Psoas muscle (tissue), 8 donors: ENCODE results near the gene WWOX. TPM values are rescaled to one million over a fixed set of nuclear protein-coding genes. Genes with fewer than 3 reads are reported as not detected.

Experiments used
- ATAC-seq, 4 donors: fragments of 200-7000 bp; cut with Tn5 transposase; one replicate each; pipeline ENCODE4 v1.9.1; 2020; ENCODE audit warnings: moderate library complexity in 3 of 4, mild to moderate bottlenecking in 2 of 4
- DNase-seq, 2 donors: peaks; one replicate each; pipeline ENCODE4 v3.0.0-alpha.2; 2020
- H3K27ac ChIP-seq: fragments of 200-600 bp; one replicate; pipeline ENCODE4 v1.8.0; 2022
- H3K27me3 ChIP-seq, 3 donors: fragments of 200-600 bp in 1 of 3; one replicate each; pipeline versions ENCODE4 v1.6.1 to v1.8.0; 2013 to 2022; ENCODE audit warnings: low read length in 2 of 3, mild to moderate bottlenecking in 2 of 3, moderate library complexity in 1 of 3; ENCODE audit not compliant: insufficient read depth in 3 of 3
- H3K36me3 ChIP-seq, 2 donors: fragments of 200-600 bp in 1 of 2; one replicate each; pipeline versions ENCODE4 v1.6.1 to v1.8.0; 2013 to 2022; ENCODE audit warnings: low read depth in 1 of 2, mild to moderate bottlenecking in 1 of 2, moderate library complexity in 1 of 2; ENCODE audit not compliant: insufficient read depth in 1 of 2
- H3K4me1 ChIP-seq: fragments of 200-600 bp; one replicate; pipeline ENCODE4 v1.8.0; 2022
- H3K4me3 ChIP-seq: fragments of 200-600 bp; one replicate; pipeline ENCODE4 v1.8.0; 2022; ENCODE audit warnings: mild to moderate bottlenecking
- H3K9me3 ChIP-seq: fragments of 200-600 bp; one replicate; pipeline ENCODE4 v1.8.0; 2022
- CTCF ChIP-seq: fragments of 200-600 bp; IDR thresholded peaks from one replicate; pipeline ENCODE4 v1.8.0; 2022; ENCODE audit warnings: antibody characterized with exemption
- WGBS, 3 donors: extraction: QIAGEN DNeasy Blood & Tissue Kit; methylation state at CpG; one replicate each; pipeline versions ENCODE4 v1.1.6 to v1.1.7; 2013; 5-methylcytosine and 5-hydroxymethylcytosine counted together
- intact Hi-C, 2 donors: fragments of 100-400 bp; cut with DNase I; formaldehyde crosslinking; loops; one replicate each; pipeline versions ENCODE4 v1.11.0 to v1.14.2; 2022
- polyA plus RNA-seq, 3 donors: library from polyadenylated mRNA; stranded (reverse); fragments of 200-250 nt; gene quantifications; one replicate each; pipeline ENCODE4 v1.2.3, GENCODE V29; 2013
- total RNA-seq, 4 donors: library from RNA; stranded (reverse); fragmentation: NEBNext Ultra II Directional in 2 of 4; extraction: Animal tissue kit (Norgen Biotek cat#: 25700) in 2 of 4; gene quantifications; one replicate each; pipeline versions ENCODE4 v1.2.1 to v1.2.4, GENCODE V29; 2021 to 2023
- donor health status: healthy with polysubstance abuse.
- donor health status: DM: no; HTN: no; CAD: no; lungs with moderate emphysema.
- donor health status: Bipolar disorder and iron deficiency.
- donor health status: healthy.
- donor health status: DM: yes; HTN: yes; CAD: no.
- donor health status: DM: no; HTN: no; CAD: no.
- donor health status: DM: no; HTN: no; CAD: no.
- donor health status: DM: yes; HTN: yes; CAD: no.

Gene WWOX
- total and polyA plus RNA-seq, 7 donors: 3.1 to 6.6 (median 5.0) TPM

DNA sequence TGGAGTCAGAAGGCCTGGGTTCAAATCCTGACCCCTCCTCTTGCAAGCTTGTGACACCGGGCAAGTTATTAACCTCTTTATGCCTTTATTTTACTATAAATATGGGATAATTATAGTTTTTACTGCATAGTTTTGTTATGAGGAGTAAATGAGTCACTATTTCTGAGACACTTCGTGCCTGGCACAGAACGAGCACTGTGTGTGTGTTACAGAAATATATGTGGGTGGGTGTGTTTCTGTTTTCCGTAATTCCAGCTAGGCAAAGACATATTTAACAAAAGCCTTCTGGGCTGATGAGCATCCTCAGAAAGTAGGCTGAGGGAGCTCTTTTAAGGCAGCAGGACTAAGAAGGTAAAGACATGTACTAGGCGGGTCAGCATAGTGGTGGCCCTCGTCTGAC lies 1083.2 kb downstream of the WWOX start:
- DNase-seq (no peak), ATAC-seq (no peak)
- H3K27ac ChIP-seq: no peak overlapping the region
- no peaks in the 10 kb centered on the region for H3K27me3 ChIP-seq
- no peak overlapping the region for H3K4me3 ChIP-seq
- no peak for TF ChIP-seq CTCF
- H3K9me3 ChIP-seq: peaks cover 6% of the 10 kb centered on the region
- no peaks in the 10 kb centered on the region for H3K4me1 ChIP-seq
- no peaks in the 10 kb centered on the region for H3K36me3 ChIP-seq
- intact Hi-C loops: no loop called here
- WGBS, 3 donors: 80 to 95% (median 94%) methylated on average over 6 of the region's 6 CpGs

DNA sequence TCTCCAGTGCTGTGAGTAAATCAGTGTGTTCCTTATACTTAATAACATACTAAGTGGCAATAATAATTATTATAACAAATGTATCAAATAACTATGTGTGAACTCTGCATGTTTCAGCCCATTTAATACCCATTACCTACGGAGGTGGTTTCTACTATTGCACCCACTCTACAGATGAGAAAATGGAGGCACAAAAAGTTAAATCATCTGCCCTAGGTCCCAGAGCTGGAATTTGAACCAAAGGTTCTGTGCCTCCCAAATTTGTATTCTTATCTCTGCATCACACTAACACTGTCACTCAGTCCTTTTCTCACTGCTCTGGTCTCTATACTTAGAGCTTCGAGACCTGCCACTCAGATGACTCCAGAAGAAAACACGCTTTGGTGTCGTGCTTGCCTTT lies 1084.1 kb downstream of the WWOX start:
- no peak overlapping the region for H3K4me3 ChIP-seq
- intact Hi-C loops: no loop called here

DNA sequence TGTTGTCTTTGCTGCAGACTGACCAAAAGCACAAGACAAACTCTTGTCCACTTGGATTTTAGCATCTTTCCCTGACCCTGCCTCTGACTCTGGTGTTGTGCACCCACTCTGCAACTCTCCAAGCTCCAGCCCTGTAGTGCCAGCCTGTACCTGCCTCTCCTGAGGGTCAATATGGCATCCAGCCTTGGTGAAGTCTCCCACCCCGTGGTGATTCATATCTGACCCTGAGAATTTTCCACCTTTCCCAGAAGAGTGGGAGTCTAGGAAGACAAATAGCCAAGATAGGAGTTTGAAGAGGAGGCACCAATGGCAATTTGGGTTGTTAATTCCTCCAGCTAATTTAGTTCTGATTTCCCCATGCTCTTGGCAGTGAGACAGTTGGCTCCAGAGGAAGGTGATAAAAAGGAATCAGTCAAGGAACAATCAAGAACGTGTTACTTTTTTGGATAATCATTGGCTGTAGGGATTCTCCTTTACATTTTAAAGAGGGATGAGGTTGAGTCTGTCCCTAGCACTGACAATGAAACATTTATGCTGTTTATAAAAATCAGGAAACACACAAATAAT lies 1085.1 kb downstream of the WWOX start:
- Histone ChIP-seq H3K4me1 (no peaks in the 10 kb centered on the region), H3K27ac (no peak overlapping the region), H3K36me3 (no peaks in the 10 kb centered on the region), H3K27me3 (no peaks in the 10 kb centered on the region), H3K4me3 (no peak overlapping the region), H3K9me3 (no peaks in the 10 kb centered on the region)
- intact Hi-C loops: no loop called here
- no peak for ATAC-seq
- TF ChIP-seq CTCF: no peak
- 64 to 74% (median 69%) methylated on average over 2 of the region's 2 CpGs for WGBS, 3 donors
- DNase-seq: no peak

More for the DNA sequence above, 1084.1 kb downstream of the WWOX start:
- no peaks in the 10 kb centered on the region for H3K36me3 ChIP-seq
- H3K4me1 ChIP-seq: no peaks in the 10 kb centered on the region
- 89 to 96% (median 93%) methylated on average over 4 of the region's 4 CpGs for WGBS, 3 donors
- peaks cover 6% of the 10 kb centered on the region for H3K9me3 ChIP-seq
- no peak for ATAC-seq
- no peak for DNase-seq
- no peak overlapping the region for H3K27ac ChIP-seq
- TF ChIP-seq CTCF: no peak
- no peaks in the 10 kb centered on the region for H3K27me3 ChIP-seq

GRCh38 chr16:79185711-79186110 lies 1086.3 kb downstream of the WWOX start:
- DNase-seq: no peak
- H3K4me3 ChIP-seq: no peak overlapping the region
- WGBS, 3 donors: 87 to 92% (median 89%) methylated on average over 4 of the region's 4 CpGs
- no peak for ATAC-seq
- no peak overlapping the region for H3K27ac ChIP-seq
- H3K4me1 ChIP-seq: no peaks in the 10 kb centered on the region
- no peaks in the 10 kb centered on the region for H3K9me3 ChIP-seq
- no peaks in the 10 kb centered on the region for H3K27me3 ChIP-seq
- TF ChIP-seq CTCF: no peak
- intact Hi-C loops: no loop called here
- H3K36me3 ChIP-seq: no peaks in the 10 kb centered on the region

DNA sequence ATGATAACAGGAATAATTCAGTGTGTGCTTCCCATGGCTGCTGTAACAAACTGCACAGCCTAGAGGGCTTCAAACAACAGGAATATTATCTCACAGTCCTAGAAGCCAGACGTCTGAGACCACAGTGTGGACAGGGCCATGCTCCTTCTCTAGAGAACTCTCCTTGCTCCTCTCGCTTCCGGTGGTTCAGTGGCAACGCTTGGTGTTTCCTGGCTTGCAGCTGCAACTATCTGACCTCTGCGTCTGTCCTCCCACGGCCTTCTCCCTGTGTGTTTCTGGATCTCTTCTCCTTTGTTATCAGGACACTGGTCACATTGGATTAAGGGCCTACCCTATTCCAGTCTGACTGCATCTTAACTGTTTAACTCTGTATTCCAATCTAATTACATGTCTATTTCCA lies 1086.7 kb downstream of the WWOX start:
- Histone ChIP-seq H3K9me3 (no peaks in the 10 kb centered on the region), H3K27me3 (no peaks in the 10 kb centered on the region), H3K27ac (no peak overlapping the region), H3K36me3 (no peaks in the 10 kb centered on the region), H3K4me1 (no peaks in the 10 kb centered on the region), H3K4me3 (no peak overlapping the region)
- DNase-seq: no peak
- no peak for ATAC-seq
- no peak for TF ChIP-seq CTCF
- intact Hi-C loops: no loop called here
- 61 to 70% (median 68%) methylated on average over 6 of the region's 6 CpGs for WGBS, 3 donors
